Measurements from ENCODE around the gene COL4A5.

DNA sequence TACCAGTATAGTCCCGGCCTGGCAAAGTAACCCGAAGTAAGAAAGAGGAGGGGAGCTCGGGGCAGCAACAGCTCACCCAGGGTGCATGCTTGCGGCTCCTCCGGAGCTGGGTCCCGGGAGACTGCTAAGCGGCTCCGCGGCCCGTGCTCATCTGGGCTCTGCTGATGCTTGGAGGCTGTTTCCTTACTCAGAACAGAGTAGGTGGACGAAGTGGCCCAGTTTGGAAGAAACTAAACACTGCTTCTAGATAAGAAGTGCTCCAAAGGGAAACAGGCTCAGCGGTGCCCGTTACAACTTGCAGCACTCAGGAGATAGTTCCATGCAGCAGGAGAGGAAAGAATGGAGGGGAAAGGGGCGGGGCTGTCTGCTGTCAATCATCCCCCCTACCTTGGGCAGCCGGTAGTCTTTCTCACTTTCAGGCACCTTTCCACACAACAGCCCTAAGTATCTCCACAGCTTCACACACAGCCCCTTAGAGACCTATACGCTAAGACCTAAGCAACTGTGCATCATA is 1.5 kb upstream of the COL4A5 start, which contains the start of gene COL4A6:
- TF ChIP-seq POLR2A (IDR thresholded peaks at IDR 0.05; ENCODE audit: low read depth, low read length) (no peak), POLR2AphosphoS5 (IDR thresholded peaks at IDR 0.05; ENCODE audit: low read depth, low read length) (no peak), TAF1 (IDR thresholded peaks at IDR 0.05; ENCODE audit: borderline replicate concordance, low read depth, low read length) (no peak)
